Ammon's horn (tissue), 1 donor: Measurements from ENCODE around the gene HIVEP3.

ENCODE experiments used
- DNase-seq: peaks from one replicate; pipeline ENCODE4 v3.0.0-alpha.2; 2016; ENCODE audit warnings: low spot score

Gene HIVEP3

DNA sequence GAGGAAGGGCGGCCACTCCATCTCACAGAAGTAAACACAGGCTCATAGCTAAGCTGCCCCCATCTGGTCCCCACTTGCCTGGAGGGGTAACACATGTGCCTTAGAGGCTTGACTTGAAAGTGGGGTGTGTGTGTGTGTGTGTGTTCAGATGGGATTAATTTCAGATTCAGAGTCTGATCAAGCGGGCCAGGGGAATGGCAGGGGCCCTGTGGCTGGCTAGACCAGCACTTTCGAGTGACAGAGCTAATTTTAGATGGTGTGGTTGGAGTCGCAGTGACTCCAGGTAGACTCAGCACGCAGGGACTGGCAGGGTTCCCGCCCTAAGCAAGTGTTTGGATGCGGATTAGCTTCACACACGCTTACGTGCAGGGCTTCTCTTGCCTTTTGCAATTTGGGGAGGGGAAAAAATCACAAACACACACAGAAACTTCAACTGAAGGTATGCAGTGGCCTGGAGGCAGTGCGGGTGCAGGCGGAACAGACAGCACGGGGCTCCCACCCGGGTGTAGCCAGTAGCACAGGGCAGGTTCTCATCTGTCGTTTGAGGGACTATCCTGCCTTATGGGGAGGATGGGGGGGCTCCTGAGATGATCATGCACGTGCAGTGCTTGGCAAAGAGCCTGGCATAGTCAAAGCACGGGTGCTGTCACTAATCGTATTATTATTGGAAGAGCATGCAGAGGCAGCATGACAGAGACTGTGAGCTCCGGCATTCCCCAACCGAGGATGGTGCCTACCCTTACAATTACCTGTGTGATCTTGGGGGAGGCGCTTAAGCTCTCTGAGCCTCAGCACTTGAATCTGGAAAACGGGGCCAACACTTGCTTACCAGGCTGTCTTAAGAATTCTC, 435.5 kb downstream of the HIVEP3 start:
- DNase-seq: no peak

DNA sequence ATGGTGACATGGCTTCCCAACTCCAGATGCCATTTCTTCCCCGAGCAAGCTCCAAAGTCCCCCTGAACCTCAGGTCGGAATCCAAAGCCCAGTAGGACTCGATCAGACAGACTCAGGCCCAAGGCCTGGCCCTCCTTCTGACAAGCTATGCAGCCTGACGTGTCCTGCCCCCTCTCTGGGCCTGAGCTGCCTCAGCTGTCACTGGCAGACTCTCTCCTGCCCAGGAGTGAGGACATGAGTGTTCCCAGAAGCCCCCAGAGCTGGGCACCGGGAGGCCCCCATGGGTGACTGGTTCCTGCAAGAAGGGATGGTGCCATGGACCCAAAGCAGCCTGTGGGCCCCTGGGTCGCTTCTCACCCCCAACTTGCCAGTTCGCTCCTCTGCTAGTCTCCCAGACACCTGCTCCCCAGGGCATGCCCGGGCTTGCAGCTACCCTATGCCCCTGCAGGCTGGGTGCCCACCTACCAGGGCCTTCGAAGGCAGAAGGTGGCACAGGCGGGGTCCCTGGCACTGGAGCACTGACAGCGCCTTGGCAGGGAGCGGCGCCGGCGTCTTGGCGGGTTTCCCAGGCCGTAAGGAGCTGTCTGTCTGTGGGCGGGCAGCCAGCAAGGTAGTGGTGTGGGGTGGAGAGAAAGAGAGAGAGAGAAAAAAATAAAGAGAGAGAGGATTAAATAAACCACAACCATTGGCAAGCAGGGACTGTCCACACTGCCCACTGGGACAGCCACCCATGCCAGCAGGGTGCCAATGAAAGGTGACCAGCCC, 436.5 kb downstream of the HIVEP3 start:
- no peak for DNase-seq

DNA sequence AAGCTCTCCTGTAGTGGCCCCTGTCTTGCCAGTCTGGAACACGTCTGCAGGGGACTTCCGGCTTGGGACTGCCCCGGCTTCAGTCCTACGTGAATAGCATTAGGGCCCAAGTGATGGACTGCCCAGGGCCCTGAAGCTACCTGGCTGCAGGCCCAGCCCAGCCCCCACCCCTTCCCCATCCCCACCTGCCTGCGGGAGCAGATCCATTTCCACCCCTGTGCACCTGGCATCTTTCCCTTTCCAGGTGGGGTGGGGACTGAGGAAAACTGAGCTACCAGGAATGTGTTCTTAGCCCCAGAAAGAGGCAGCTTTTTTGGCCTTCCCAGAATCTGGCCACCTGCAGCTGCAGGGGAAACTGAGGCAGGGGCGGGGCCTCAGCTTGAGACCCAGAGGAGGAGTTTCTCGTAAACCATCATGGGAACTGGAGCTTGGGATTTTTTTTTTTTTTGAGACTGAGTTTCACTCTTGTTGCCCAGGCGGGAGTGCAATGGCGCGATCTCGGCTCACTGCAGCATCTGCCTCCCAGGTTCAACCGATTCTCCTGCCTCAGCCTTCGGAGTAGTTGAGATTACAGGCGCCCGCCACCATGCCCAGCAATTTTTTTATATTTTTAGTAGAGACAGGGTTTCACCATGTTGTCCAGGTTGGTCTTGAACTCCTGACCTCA, 437.5 kb downstream of the HIVEP3 start:
- DNase-seq: no peak

DNA sequence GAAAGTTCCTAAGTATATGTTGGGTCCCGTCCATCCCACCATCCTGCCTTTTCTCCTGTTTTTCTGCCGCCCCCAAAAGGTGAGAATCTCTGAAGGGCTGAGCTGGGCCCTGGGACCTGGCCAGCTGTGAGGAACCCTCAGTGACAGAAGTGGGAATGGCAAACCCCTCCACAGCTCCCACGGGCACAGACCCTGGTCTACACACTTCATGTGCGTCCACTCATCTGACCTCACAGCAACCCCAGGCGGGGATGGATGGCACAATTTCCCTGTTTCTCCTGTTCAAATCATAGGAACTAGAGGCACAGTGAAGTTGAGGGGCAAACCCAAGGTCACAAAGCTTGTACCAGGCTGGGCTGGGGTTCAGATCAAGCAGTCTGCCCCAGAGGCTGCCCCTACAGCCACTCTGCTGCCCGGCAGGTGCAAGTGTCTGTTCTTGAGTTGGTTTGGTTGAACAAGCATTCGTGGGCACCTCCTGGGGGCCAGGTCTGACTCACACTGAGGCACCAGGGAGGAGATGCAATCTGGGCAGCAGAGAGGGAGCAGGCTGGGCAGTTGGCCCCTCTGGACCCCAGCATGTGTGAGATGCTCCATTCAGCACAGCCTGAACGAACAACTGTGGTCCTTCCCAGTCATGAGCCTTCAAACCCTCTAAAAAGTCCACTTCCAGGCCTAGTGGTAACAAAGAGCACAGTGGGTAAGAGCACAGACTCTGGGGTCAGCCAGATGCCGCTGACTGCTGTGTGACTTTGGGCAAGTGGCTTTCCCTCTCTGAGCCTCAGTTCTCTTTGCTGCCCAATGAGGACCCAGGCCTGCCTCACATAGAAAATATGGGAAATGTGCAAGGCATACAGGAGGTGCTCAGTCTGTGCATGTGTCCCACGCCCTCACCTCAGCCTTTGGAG, 438.3 kb downstream of the HIVEP3 start:
- no peak for DNase-seq

DNA sequence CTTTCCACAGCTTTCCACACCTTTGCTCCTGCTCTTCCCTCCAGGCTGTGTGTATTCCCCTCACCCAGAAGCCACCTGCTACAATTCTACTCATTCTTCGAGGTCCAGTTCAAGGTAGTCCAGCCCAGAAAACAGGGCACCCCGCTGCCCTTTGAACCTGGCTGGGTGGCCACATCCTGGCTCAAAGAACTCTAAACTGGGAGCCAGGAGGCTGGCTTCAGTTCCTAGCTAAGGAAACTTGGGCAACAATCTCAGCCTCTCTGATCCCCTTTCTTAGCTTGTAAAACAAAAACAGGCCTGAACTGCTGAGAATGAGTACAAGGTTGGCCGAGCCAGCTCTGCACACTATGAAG, 438.9 kb downstream of the HIVEP3 start:
- no peak for DNase-seq

DNA sequence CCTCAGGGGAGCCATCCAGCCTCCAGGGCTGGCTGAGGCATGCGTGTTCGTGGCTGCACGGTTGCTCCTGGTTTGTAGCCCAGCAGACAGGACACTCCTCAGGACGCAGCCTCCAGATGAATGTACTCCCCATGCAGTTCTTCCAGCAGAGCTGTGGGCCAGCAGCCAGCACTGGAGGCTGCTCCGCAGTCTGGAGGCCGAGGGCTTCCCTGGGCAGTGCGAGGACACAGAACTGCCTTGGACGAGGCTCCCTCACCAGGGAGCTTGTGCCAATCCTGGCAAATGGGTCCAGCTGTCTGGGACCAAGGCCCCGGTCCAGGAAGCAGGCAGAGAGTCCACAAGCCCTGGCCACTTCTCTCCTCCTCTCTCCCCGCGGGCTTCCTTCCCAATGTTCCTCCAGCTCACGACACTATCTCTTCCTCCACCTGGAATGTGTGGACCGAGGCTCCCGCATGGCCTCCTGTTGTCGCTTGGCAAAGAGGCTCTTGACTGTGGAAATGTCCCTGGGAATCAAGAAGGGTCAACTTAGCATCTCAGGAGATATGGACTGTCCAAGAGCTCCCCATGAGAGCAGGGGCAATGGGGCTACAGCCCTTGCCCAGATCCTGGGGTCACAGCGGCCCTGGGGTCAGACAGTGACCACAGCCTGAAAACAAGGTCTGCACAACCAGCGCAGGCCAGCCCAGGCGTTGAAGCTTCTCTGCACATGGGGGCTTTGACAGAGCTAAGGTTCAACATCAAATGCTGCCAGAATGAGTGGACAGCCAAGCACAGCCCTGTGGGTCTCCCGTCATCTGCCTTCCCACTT, 439.5 kb downstream of the HIVEP3 start:
- DNase-seq: peak; percentile 51

DNA sequence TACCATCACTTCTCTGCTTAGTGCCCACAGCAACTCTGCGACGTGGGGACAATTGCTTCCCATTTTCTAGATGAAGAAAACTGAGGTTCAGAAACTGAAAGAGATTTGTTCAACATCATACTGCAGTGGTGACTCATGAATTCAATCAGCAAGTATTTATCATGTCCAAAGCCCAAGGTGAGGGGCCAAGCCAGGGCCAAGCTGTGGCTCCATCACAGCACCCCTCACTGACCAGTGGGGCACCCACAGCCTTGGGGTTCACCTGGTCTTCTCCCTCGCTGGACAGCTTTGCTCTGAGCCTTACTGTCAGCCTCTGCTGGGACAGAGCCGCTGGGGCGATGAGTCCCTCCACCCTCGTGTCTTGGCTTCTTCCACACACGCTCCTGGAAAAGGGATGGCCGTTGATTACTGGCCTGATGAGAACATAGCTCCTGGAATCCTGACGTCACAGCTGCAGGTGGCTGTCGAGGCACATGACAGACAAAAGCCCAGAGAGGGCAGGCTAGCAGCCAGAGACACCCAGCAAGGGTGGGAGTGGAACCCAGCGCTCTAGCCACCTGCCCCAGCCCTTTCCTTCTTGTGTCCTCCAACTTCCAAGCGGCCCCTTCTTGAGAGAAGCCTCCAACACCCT, 440.5 kb downstream of the HIVEP3 start:
- no peak for DNase-seq

DNA sequence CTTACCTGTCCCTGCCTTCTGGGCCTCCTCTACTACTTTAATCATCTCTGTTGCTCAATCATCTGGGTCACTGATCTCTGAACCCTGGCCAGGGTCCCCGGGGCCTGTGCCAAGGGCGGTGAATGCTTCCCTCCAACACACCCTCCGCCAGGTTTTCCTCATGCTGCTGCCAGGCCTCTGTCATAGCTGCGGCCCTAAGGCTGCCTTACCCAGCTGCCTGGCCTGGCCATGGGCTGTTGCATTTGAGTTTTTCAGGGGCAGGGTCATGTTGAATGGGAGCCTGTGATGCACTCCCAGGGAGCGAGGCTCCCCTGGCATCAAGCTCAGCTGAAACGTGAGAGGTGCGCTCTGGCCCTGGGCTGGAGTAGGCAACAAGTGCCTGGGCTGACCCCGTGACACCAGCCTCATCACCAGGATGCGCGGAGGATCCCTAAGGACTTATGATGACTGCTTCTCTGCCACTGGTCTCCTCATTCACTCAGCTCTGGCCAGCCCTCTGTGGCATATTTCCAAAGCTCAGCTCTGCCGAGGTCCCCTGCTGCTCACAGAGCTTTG, 441.8 kb downstream of the HIVEP3 start:
- no peak for DNase-seq

DNA sequence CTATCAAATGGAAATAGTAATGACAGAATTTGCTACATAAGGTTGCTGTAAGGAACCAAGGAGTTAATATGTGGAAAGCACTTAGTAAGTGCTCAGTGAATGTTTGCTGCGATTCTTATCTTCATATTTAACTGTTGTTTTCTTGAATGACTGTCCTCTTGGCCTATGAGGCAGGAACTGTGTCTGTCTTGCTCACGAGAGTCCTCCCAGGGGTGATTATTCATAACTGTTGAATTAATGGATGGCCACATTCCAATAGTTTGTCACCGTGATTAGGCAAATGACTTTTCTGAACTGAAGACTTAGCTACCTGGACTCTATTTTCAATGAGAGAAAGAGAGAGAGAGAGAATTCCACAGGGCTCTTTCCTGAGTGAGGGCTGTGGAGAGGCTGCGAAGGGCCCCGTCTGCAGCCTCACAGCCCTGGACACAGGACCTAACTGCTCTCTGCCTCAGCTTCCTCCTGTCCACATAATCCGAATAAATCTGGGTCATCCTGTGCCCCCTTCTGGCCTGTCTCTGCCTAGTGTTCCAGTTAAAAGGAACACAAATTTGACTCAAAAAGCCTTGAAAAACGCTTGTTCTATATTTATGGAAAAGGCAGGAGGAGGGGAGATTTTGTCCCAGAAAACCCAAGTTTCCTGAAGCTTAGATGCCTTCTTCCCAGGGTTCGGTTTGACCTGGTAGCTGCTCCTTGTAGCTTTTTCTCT, 442.7 kb downstream of the HIVEP3 start:
- no peak for DNase-seq

DNA sequence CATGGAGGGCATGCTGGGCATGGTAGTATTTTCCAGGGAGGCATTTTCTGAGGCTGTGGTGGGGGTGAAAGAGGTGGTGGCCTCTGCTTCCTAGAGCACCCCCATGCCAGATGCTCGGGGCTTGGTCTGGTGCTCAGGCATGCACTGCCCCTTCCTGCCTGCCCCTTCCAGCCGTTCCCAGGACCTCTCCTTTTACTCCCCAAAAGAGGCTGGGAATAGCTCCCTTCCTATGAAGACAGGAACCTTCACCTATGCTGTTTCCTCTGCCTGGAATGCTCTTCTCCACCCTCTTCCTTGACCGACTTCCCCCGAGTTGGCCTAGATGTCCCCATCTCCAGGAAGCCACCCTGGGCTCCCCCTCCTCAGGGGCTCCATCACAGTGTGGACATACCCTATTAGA, 443.4 kb downstream of the HIVEP3 start:
- DNase-seq: no peak

DNA sequence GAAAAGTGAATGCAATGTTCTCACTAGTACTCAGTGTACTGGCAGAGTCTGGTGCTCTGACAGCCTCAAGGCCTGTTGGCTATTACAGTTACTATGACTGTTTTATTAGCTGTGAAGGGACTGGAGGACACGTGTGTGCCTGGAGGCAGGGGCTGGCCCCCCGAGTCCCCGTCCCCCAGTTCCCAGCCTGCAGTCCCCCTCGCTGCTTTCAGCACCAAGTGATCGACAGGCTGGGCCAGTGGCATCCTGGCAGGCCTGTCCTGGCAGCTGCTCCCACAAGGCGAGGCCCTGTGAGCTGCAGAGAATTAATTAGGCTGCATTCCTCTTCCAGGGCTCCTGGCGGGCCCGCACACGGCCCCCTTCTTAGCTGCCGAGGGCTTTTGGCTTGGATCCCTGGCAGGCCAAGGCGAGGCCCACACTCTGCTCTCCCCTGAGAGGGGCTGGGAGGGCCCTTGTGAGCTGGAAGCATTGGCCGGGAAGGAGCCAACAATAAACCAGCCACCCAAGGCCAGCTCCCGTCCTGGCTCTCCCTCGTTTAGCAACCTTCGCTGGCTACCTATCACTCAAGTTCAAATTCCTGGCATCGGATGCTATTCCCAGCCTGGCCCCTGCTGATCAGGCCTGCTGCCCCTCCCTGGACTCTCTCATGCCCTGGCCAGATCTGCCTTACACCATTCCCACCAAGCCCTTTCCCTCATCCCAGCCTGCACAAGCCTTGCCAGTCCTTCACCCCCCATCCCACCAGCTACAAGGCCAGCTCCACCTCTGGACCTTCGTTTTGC, 444.0 kb downstream of the HIVEP3 start:
- peak; percentile 67 for DNase-seq

DNA sequence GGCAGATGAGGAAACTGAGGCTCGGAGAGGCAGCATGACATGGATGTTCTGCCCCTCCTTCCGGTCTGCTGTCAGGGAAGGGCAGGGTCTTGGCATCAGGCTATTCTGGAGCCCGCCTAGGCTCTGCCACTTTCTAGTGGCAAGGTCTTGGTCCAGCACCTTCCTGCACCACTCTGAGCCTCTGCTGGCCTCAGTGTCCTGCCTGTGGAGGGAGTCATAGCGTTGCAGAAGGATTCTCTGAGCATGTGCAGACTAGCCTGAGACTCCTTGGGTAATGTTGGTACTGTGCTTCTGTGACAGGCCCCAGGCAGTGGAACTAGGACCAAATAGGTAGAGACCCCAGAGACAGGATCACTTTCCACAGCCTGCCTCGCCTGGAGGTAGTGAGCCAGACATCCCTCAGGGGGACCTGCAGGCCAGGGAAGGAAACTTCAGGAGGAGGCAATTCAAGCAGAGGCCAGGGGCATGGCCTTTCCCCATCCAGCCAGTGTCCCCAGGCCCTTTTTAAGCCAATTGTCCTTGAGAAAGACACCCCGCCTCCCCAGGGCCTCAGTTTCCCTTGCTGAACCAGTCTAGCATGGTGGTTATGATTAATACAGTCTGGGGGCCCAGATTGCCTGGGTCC, 444.9 kb downstream of the HIVEP3 start:
- no peak for DNase-seq

DNA sequence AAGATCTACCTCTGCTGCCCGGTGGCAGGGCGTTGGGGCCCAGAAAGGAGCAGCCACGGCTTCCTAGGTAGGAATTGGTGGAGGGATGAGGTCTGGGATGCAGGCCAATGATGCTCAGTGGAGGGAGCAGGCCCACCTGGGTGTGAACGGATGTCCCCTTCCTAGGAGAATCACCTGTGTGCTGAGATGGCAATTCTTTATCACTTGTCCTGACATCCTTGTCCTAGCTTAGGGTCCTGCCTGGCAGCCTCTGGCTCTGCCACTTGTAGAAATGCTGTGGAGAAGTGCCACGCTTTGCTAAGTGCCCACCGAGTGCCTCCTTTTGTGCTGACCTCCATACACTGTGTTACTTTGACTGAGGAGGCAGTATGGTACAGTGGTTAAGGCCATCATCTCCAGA, 447.1 kb downstream of the HIVEP3 start:
- no peak for DNase-seq

DNA sequence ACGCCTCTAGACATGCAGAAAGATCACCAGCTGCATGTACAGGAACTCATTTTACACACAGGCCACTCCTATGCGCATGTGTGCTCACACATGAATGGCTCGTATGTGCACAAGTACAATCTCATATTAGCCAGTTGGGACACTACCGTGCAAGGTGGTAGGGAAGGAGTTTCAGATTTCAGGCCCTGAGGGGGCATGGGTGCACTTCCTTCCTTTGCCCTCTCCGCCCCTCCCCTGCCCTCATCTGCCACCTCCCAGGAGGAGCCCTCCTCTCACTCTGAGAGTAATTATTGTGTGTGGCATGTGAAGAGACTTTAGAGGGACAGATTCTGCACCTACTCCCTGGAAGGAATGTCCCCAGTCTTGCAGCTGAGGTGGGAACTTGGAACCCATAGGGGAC, 449.0 kb downstream of the HIVEP3 start:
- DNase-seq: no peak

DNA sequence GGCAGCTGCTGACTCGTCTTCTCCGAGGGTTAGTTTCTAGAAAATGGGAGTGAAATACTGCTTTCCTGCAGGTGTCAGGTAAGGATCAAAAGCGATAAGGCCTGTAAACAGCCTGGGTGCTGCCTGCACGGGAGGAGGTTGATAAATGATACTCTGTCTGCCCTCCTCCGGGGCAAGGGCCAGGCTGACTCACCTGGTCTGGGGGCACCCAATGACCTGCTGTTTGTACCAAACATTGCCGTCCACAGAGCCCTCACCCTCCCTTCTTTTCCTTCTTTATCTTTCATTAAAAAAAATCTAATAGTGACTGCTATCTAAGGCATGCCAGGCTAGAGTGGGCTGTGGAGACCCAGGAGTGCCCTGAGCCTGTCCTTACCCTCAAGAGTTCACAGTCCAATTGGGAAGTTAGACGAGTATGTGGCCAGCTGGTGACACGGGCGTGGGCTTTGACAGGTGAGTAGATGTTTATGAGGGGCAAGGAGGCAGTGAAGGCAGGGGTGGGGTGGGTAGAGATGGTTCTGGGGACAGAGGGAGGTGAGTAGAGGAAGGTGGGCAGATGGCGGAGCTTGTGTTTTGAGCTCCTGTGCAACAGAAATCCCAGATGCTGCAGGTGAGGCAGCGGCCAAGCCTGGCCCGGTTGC, 450.5 kb downstream of the HIVEP3 start:
- no peak for DNase-seq

DNA sequence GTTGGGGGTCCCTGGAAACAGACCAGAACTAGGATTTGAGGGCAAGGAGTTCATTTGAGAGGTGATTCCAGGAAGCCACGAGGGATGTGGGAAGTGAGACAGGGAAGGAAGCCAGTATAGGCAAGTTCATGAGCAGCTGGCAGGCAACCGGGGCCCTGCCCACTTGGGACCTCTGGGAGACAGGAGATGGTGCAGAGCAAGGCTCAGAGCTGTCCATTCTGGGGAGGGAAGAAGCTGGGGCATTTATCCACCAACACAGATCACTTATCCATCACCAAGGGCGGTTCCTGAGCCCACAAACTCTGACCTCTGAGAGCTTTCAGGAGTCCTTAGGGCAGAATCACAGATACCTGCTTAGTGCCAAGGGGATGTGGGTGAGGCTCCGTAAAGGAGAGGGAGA, 451.0 kb downstream of the HIVEP3 start:
- DNase-seq: no peak

DNA sequence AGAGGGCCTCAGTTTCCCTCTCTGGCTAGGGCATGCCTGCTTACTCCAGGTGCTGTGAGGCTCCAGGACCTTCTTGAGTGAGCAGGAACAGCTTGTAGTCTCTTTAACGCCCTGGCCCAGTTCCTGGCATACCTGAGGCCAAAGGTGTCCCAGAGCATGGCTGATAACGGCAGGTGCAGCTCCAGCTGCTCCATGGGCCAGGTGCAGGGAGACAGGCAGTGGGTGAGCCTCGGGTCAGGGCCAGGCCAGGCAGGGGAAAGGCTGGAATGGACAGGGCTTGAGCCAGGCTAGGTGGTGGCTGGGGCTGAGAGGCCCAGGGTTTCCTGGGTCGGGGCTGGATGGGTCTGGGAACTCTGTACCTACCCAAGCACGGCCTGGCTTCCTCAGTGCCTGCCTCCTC, 452.6 kb downstream of the HIVEP3 start:
- DNase-seq: no peak

DNA sequence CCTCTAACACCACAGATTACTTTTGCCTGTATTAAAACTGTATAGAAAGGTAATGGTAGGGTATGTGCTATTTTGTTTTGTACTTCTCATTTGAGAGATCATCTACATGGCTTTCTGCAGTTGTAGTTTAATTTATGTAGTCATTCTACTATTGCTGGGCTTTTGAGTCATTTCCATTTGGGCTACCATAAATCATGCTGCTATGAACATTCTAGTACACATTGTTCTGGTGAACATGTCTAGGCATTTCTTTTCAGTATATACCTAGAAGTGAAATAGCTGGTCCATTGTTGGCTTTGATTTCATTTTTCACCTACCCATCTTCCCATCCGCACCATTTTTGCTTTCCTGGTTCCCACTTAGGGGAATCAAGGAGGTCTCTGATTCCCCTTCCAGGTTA, 453.0 kb downstream of the HIVEP3 start:
- DNase-seq: no peak
